IMR-90 (cell line): ENCODE data around the gene ZSWIM5. TPM values are rescaled to one million over a fixed set of nuclear protein-coding genes. Genes with fewer than 3 reads are reported as not detected.

Source experiments
- ATAC-seq: fragments of 200-7000 bp; cut with Tn5 transposase; 2 replicates; pipeline ENCODE4 v1.9.1; 2020; ENCODE audit warnings: low read depth, mild to moderate bottlenecking, moderate library complexity
- BruUV-seq: library from RNA; stranded (reverse); fragments of 400-500 nt; replicated peaks from 2 replicates; lab custom pipeline; 2021; lab: Mats Ljungman, UMichigan
- CTCF ChIA-PET: fragments of 300-600 bp; formaldehyde crosslinking; extraction: SDS; loops from one replicate; lab custom pipeline; 2021; ENCODE audit warnings: antibody characterized with exemption; lab: Yijun Ruan, JAX
- POLR2A ChIA-PET: fragments of 300-600 bp; sonication (Branson Sonifier 250); formaldehyde crosslinking; loops from one replicate; lab custom pipeline; 2022; ENCODE audit warnings: antibody characterized with exemption; ENCODE audit not compliant: unreplicated experiment; lab: Charles Lee
- DNase-seq: peaks from one replicate; pipeline ENCODE4 v3.0.0; 2013
- H2AFZ ChIP-seq: replicated peaks from 2 replicates; pipeline ENCODE3; 2013; ENCODE audit warnings: low read length, mild to moderate bottlenecking; ENCODE audit not compliant: poor library complexity
- H2AK5ac ChIP-seq: 2 replicates; pipeline ENCODE4 v1.6.1; 2013; ENCODE audit warnings: low read depth, low read length, inconsistent platforms
- H2AK9ac ChIP-seq: replicated peaks from 2 replicates; pipeline ENCODE3; 2013; ENCODE audit warnings: mild to moderate bottlenecking, low read depth, low read length, moderate library complexity; ENCODE audit not compliant: poor library complexity
- H2BK120ac ChIP-seq: 2 replicates; pipeline ENCODE4 v1.6.1; 2013; ENCODE audit warnings: low read depth, low read length, inconsistent platforms
- H2BK15ac ChIP-seq: 3 replicates; pipeline ENCODE4 v1.6.1; 2013; ENCODE audit warnings: low read depth, low read length, inconsistent platforms
- H2BK20ac ChIP-seq: 2 replicates; pipeline ENCODE4 v1.6.1; 2013; ENCODE audit warnings: low read depth, mild to moderate bottlenecking, inconsistent platforms, low read length, moderate library complexity
- H2BK5ac ChIP-seq: 2 replicates; pipeline ENCODE4 v1.6.1; 2013; ENCODE audit warnings: mild to moderate bottlenecking, low read depth, low read length, inconsistent platforms; ENCODE audit not compliant: poor library complexity, severe bottlenecking
- H3K14ac ChIP-seq: replicated peaks from 2 replicates; pipeline ENCODE4 v1.6.1; 2013; ENCODE audit warnings: low read depth, low read length, inconsistent platforms
- H3K18ac ChIP-seq: 2 replicates; pipeline ENCODE4 v1.6.1; 2013; ENCODE audit warnings: low read depth, low read length, control low read depth
- H3K23ac ChIP-seq: 2 replicates; pipeline ENCODE4 v1.6.1; 2013; ENCODE audit warnings: low read depth, low read length, inconsistent platforms
- H3K27ac ChIP-seq: 2 replicates; pipeline ENCODE4 v1.5.1; 2013; ENCODE audit warnings: mild to moderate bottlenecking, control low read depth, low read length; ENCODE audit not compliant: insufficient read depth
- H3K27me3 ChIP-seq: 2 replicates; pipeline ENCODE4 v1.6.1; 2013; ENCODE audit warnings: low read length; ENCODE audit not compliant: control insufficient read depth, insufficient read depth
- H3K36me3 ChIP-seq: 2 replicates; pipeline ENCODE4 v1.6.1; 2013; ENCODE audit warnings: low read length, mixed read lengths; ENCODE audit not compliant: control insufficient read depth, insufficient read depth
- H3K4ac ChIP-seq: 2 replicates; pipeline ENCODE4 v1.6.1; 2013; ENCODE audit warnings: low read depth, low read length, inconsistent platforms
- H3K4me1 ChIP-seq: 2 replicates; pipeline ENCODE4 v1.6.1; 2013; ENCODE audit warnings: low read length, mixed read lengths; ENCODE audit not compliant: control insufficient read depth, insufficient read depth
- H3K4me2 ChIP-seq: 2 replicates; pipeline ENCODE4 v1.6.1; 2013; ENCODE audit warnings: low read depth, mild to moderate bottlenecking, control low read depth, low read length, moderate library complexity
- H3K4me3 ChIP-seq: 2 replicates; pipeline ENCODE4 v1.5.1; 2013; ENCODE audit warnings: low read depth, mild to moderate bottlenecking, control low read depth, low read length, moderate library complexity; ENCODE audit not compliant: insufficient read depth
- H3K56ac ChIP-seq: 2 replicates; pipeline ENCODE4 v1.6.1; 2013; ENCODE audit warnings: low read length, inconsistent platforms; ENCODE audit not compliant: insufficient read depth; ENCODE audit errors: extremely low read depth
- H3K79me1 ChIP-seq, 2 experiments: 2 replicates each; pipeline ENCODE4 v1.6.1; 2013; ENCODE audit warnings: low read length in 2 of 2, inconsistent platforms in 1 of 2, low read depth in 1 of 2
- H3K9ac ChIP-seq: 2 replicates; pipeline ENCODE4 v1.6.1; 2013; ENCODE audit warnings: low read depth, low read length, control low read depth
- H3K9me1 ChIP-seq: 2 replicates; pipeline ENCODE4 v1.6.1; 2013; ENCODE audit warnings: low read length, inconsistent platforms; ENCODE audit not compliant: insufficient read depth
- H3K9me3 ChIP-seq: 2 replicates; pipeline ENCODE4 v1.6.1; 2013; ENCODE audit warnings: low read length; ENCODE audit not compliant: control insufficient read depth, insufficient read depth
- H4K20me1 ChIP-seq: 2 replicates; pipeline ENCODE4 v1.6.1; 2013; ENCODE audit warnings: low read length, inconsistent platforms; ENCODE audit not compliant: insufficient read depth
- H4K5ac ChIP-seq: 2 replicates; pipeline ENCODE4 v1.6.1; 2013; ENCODE audit warnings: mild to moderate bottlenecking, low read depth, low read length, control low read depth
- H4K8ac ChIP-seq, 2 experiments: 2 replicates each; pipeline ENCODE4 v1.6.1; 2013; ENCODE audit warnings: low read depth in 2 of 2, low read length in 2 of 2, control low read depth in 1 of 2, inconsistent platforms in 1 of 2
- H4K91ac ChIP-seq: 2 replicates; pipeline ENCODE4 v1.6.1; 2013; ENCODE audit warnings: low read depth, low read length, inconsistent platforms; ENCODE audit not compliant: insufficient read depth
- CEBPB ChIP-seq: IDR thresholded peaks from 2 replicates; pipeline ENCODE4 v1.6.1; 2012; ENCODE audit warnings: low read depth, low read length, improper control_type of control experiment
- CTCF ChIP-seq: conservative IDR thresholded peaks from 2 replicates; pipeline ENCODE4 v1.5.1; 2012; ENCODE audit warnings: mild to moderate bottlenecking, low read depth, low read length, improper control_type of control experiment
- MXI1 ChIP-seq: IDR thresholded peaks from 2 replicates; pipeline ENCODE4 v1.6.1; 2012; ENCODE audit warnings: low read depth, mild to moderate bottlenecking, low read length, moderate library complexity, borderline replicate concordance
- RFX5 ChIP-seq: IDR thresholded peaks from 2 replicates; pipeline ENCODE4 v1.8.0; 2012; ENCODE audit warnings: low read depth, mild to moderate bottlenecking, low read length, moderate library complexity
- WGBS, 2 experiments: methylation state at CpG; one replicate each; pipeline versions ENCODE4 v1.1.5 to v1.1.7; 2013; ENCODE audit warnings: missing lambda C conversion rate in 2 of 2; ENCODE audit not compliant: insufficient read length in 1 of 2; ENCODE audit errors: extremely low coverage in 2 of 2; 5-methylcytosine and 5-hydroxymethylcytosine counted together
- dilution Hi-C: fragments of 300-500 bp; cut with HindIII; formaldehyde crosslinking; loops from one replicate; pipeline ENCODE4 v1.14.3; 2018; ENCODE audit warnings: low sequenced_read_pairs; ENCODE audit not compliant: unreplicated experiment
- in situ Hi-C: fragments of 300-500 bp; cut with MboI; formaldehyde crosslinking; loops from 3 replicates; pipeline ENCODE4 v1.14.3; 2019; ENCODE audit warnings: low sequenced_read_pairs, inconsistent platforms, mixed read lengths
- intact Hi-C: fragments of 100-400 bp; cut with micrococcal nuclease; formaldehyde crosslinking; loops from 2 replicates; pipeline ENCODE4 v1.10.0; 2022
- polyA plus RNA-seq, 3 experiments: library from polyadenylated mRNA; depleted of rRNA; stranded (reverse); fragments of >200 nt; gene quantifications; 2 replicates each; pipeline ENCODE4 v1.2.3, GENCODE V29; 2012; ENCODE audit warnings: low replicate concordance in 1 of 3
- total RNA-seq: library from RNA; depleted of rRNA; stranded (reverse); fragments of >200 nt; gene quantifications from 2 replicates; pipeline ENCODE4 v1.2.3, GENCODE V29; 2012

The ZSWIM5 gene
- total and polyA plus RNA-seq, 2 of the 4 experiments (the other 2 are of a cell fraction) = under 0.01 to 0.03 TPM

- H4K91ac ChIP-seq = no peak overlapping the region
- no peak overlapping the region for H3K4me3 ChIP-seq
- no peak overlapping the region for H2BK5ac ChIP-seq
- H2AK9ac ChIP-seq = no peak overlapping the region
- H3K14ac ChIP-seq = no peak overlapping the region
- H2BK120ac ChIP-seq = no peak overlapping the region
- CTCF ChIA-PET = no interaction called here
- H3K4me1 ChIP-seq = no peaks in the 10 kb centered on the region
- H3K79me1 ChIP-seq = no peaks in the 10 kb centered on the region
- in situ Hi-C loops = no loop called here
- POLR2A ChIA-PET = no interaction called here
- intact Hi-C loops = no loop called here
- no peak overlapping the region for H3K18ac ChIP-seq
- ATAC-seq = no peak
- dilution Hi-C loops = no loop called here
- no peak overlapping the region for H2AK5ac ChIP-seq
- H3K4me2 ChIP-seq = no peak overlapping the region
- TF ChIP-seq CEBPB = peak; percentile 70
- TF ChIP-seq CTCF = no peak
- TF ChIP-seq RFX5 = no peak
- TF ChIP-seq MXI1 = no peak
- H3K9me3 ChIP-seq = no peaks in the 10 kb centered on the region
- no peak overlapping the region for H3K27ac ChIP-seq
- H3K23ac ChIP-seq = no peak overlapping the region
- no peak overlapping the region for H2BK15ac ChIP-seq
- no peaks in the 10 kb centered on the region; the same call in 1 of the 2 replicates for H3K27me3 ChIP-seq
- H4K8ac ChIP-seq = no peak overlapping the region
- H3K9ac ChIP-seq = no peak overlapping the region
- DNase-seq = no peak
- no peak overlapping the region for H2AFZ ChIP-seq
- H4K20me1 ChIP-seq = no peaks in the 10 kb centered on the region
- H3K9me1 ChIP-seq = no peaks in the 10 kb centered on the region
- no peak overlapping the region for H3K56ac ChIP-seq
- H3K4ac ChIP-seq = no peak overlapping the region
- WGBS, 2 experiments = no CpG with 5 or more reads among the region's 7 CpGs
- H3K36me3 ChIP-seq = no peaks in the 10 kb centered on the region
- no peak overlapping the region for H4K5ac ChIP-seq
- no peak overlapping the region for H2BK20ac ChIP-seq
- no TSS peak for BruUV-seq
Measured at GRCh38 chr1:45172005-45172404, 34.4 kb downstream of the ZSWIM5 start.
